ENCODE data around the gene PRKAG2. TPM values are rescaled to one million over a fixed set of nuclear protein-coding genes. Genes with fewer than 3 reads are reported as not detected.

The PRKAG2 gene
- polyA plus RNA-seq, 3 donors = 29.2 to 59.8 (median 30.9) TPM

DNA sequence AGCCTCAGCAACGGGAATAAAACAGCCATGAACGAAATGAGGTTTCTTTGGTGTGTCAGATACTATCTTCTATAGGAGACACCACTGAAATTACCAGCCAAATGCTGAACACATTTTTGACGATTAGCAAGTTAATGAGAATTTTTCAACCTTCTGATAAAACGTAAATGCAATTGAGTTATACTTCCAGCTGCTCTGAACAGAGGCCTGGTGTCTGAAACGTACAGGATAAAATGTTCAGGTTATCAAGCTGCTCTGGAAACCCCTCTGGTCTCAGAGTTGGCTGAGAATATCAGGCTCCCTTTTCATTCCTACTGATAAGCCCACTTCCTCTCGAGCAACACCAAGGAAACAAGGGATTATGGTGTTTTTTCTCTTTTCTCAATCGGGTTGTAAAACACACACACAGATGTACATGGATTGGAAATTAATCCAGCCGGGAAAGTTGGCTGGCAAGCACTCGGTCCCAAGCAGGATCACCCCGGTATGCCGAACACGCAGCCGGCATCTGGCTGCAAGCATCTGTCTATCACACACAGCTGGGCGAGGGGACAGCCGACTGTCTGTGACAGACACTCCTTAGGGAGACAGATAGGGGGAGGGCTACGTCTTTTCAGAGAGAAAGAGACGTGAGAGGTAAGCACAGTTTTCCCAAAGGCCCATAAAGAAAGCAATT lies 171.8 kb downstream of the PRKAG2 start:
- peaks cover 5 to 10% of the 10 kb centered on the region in 2 donors for H3K4me1 ChIP-seq (ENCODE audit: control insufficient read depth in 1 of 2, insufficient read depth in 2 of 2, low read length in 2 of 2)
- H3K36me3 Mint-ChIP-seq = peaks cover 49 to 56% of the 10 kb centered on the region in 2 donors
- peaks cover 100% of the 10 kb centered on the region for H4K20me1 ChIP-seq (ENCODE audit: insufficient read depth, low read length)
- TF ChIP-seq, protein P1, sequence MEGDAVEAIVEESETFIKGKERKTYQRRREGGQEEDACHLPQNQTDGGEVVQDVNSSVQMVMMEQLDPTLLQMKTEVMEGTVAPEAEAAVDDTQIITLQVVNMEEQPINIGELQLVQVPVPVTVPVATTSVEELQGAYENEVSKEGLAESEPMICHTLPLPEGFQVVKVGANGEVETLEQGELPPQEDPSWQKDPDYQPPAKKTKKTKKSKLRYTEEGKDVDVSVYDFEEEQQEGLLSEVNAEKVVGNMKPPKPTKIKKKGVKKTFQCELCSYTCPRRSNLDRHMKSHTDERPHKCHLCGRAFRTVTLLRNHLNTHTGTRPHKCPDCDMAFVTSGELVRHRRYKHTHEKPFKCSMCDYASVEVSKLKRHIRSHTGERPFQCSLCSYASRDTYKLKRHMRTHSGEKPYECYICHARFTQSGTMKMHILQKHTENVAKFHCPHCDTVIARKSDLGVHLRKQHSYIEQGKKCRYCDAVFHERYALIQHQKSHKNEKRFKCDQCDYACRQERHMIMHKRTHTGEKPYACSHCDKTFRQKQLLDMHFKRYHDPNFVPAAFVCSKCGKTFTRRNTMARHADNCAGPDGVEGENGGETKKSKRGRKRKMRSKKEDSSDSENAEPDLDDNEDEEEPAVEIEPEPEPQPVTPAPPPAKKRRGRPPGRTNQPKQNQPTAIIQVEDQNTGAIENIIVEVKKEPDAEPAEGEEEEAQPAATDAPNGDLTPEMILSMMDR (IDR thresholded peaks at IDR 0.05) = no peak
- no peaks in the 10 kb centered on the region for H3K9me3 ChIP-seq (replicated peaks in 1 of 2; ENCODE audit: control insufficient read depth in 1 of 2, insufficient read depth in 1 of 2, low read length in 2 of 2)
- no peak for DNase-seq
- H3K4me3 Mint-ChIP-seq = no peak overlapping the region
- H3K27ac Mint-ChIP-seq = peak overlapping the region in 2 of 7 donors; percentile 14 to 56
- no peak overlapping the region for H3K4me3 ChIP-seq (replicated peaks in 1 of 3; ENCODE audit: low read depth in 2 of 3, low read length in 3 of 3)
- H2AFZ ChIP-seq (ENCODE audit: insufficient read depth, low read depth, low read length, poor library complexity, severe bottlenecking) = no peak overlapping the region
- WGBS (ENCODE audit: insufficient coverage) = 94% methylated on average over 7 of the region's 17 CpGs
- H3K9me3 Mint-ChIP-seq = no peaks in the 10 kb centered on the region
- no peak overlapping the region for H3K9ac ChIP-seq (ENCODE audit: insufficient read depth, low read length, poor library complexity, severe bottlenecking)
- peaks cover 0 to 1% (median 0%) of the 10 kb centered on the region in 3 donors for H3K27me3 Mint-ChIP-seq (ENCODE audit: low read depth in 3 of 3)
- intact Hi-C loops (cut with micrococcal nuclease) = no loop called here
- H3K36me3 ChIP-seq (replicated peaks in 1 of 2; ENCODE audit: control insufficient read depth in 1 of 2, insufficient read depth in 2 of 2, low read length in 2 of 2) = peaks cover 17 to 53% of the 10 kb centered on the region in 2 donors
- no peak overlapping the region for H3K27ac ChIP-seq (ENCODE audit: low read depth in 1 of 2, low read length in 2 of 2)
- H3K27me3 ChIP-seq (ENCODE audit: control insufficient read depth in 2 of 2, insufficient read depth in 2 of 2, low read length in 2 of 2) = no peaks in the 10 kb centered on the region
- no peaks in the 10 kb centered on the region for H3K79me2 ChIP-seq (ENCODE audit: insufficient read depth, low read length)
- no peak overlapping the region for H3K4me2 ChIP-seq (replicated peaks; ENCODE audit: extremely low read depth, low read length, poor library complexity, severe bottlenecking)
- H3K4me1 Mint-ChIP-seq = peaks cover 22% of the 10 kb centered on the region

DNA sequence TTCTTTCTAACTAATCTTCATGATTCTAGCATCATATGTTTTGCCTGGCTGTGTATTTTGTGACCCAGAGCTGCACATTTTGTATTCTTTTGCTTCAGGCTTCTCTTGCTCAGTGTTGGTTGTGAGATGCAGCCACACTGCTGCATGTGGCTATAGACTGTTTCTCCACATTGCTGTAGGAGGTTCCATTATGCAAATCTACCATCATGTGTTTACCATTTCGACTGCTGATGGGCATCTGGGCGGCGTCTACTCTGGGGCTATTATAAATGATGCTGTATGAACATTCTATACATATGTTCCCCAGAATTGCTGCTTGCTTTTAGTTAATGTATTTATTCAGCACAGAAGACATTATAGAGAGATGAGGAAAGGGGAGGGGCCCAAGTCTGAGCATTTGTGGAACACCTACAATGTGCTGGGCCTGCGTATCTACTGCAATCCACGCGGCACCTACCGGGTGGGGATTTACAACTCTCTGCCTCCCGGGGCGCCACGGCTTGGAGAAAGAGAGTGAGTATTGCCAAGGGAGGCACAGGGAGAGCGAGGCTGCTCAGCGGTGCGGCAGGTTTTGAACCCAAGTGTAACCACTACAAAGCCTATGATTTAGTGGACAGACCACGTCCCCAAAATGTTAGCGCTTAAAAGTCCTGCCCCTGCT lies 172.5 kb downstream of the PRKAG2 start:
- no peak overlapping the region for H2AFZ ChIP-seq (ENCODE audit: insufficient read depth, low read depth, low read length, poor library complexity, severe bottlenecking)
- TF ChIP-seq, protein P1 (IDR thresholded peaks at IDR 0.05) = no peak
- H3K9me3 ChIP-seq (replicated peaks in 1 of 2; ENCODE audit: control insufficient read depth in 1 of 2, insufficient read depth in 1 of 2, low read length in 2 of 2) = no peaks in the 10 kb centered on the region
- peaks cover 45 to 58% of the 10 kb centered on the region in 2 donors for H3K36me3 Mint-ChIP-seq
- H3K9me3 Mint-ChIP-seq = no peaks in the 10 kb centered on the region
- no peaks in the 10 kb centered on the region for H3K27me3 ChIP-seq (ENCODE audit: control insufficient read depth in 2 of 2, insufficient read depth in 2 of 2, low read length in 2 of 2)
- no peak overlapping the region for H3K9ac ChIP-seq (ENCODE audit: insufficient read depth, low read length, poor library complexity, severe bottlenecking)
- no peak overlapping the region for H3K4me3 Mint-ChIP-seq
- peaks cover 13 to 46% of the 10 kb centered on the region in 2 donors for H3K36me3 ChIP-seq (replicated peaks in 1 of 2; ENCODE audit: control insufficient read depth in 1 of 2, insufficient read depth in 2 of 2, low read length in 2 of 2)
- no peak overlapping the region for H3K4me3 ChIP-seq (replicated peaks in 1 of 3; ENCODE audit: low read depth in 2 of 3, low read length in 3 of 3)
- peaks cover 29% of the 10 kb centered on the region for H3K4me1 Mint-ChIP-seq
- H3K79me2 ChIP-seq (ENCODE audit: insufficient read depth, low read length) = no peaks in the 10 kb centered on the region
- peaks cover 100% of the 10 kb centered on the region for H4K20me1 ChIP-seq (ENCODE audit: insufficient read depth, low read length)
- 97% methylated on average over 9 of the region's 15 CpGs for WGBS (ENCODE audit: insufficient coverage)
- peaks cover 12 to 17% of the 10 kb centered on the region in 2 donors for H3K4me1 ChIP-seq (ENCODE audit: control insufficient read depth in 1 of 2, insufficient read depth in 2 of 2, low read length in 2 of 2)
- peak overlapping the region in 1 of 7 donors; percentile 51 for H3K27ac Mint-ChIP-seq
- H3K4me2 ChIP-seq (replicated peaks; ENCODE audit: extremely low read depth, low read length, poor library complexity, severe bottlenecking) = no peak overlapping the region
- no peak overlapping the region for H3K27ac ChIP-seq (ENCODE audit: low read depth in 1 of 2, low read length in 2 of 2)
- no peak for DNase-seq
- H3K27me3 Mint-ChIP-seq (ENCODE audit: low read depth in 3 of 3) = peaks cover 0 to 1% (median 0%) of the 10 kb centered on the region in 3 donors
- intact Hi-C loops (cut with micrococcal nuclease) = no loop called here
